HEK293 (cell line): ENCODE data around the gene CHMP5.

ENCODE experiments used
- ATF2 ChIP-seq: fragments of 450-650 bp; formaldehyde crosslinking; IDR thresholded peaks from 2 replicates; pipeline ENCODE4 v1.5.1; 2016; ENCODE audit warnings: missing biosample characterization, missing genetic modification characterization, low read depth
- EGR2 ChIP-seq: fragments of 450-650 bp; formaldehyde crosslinking; IDR thresholded peaks from 2 replicates; pipeline ENCODE4 v1.5.1; 2016; ENCODE audit warnings: low read depth, missing biosample characterization, missing genetic modification characterization
- HIC1 ChIP-seq: fragments of 450-650 bp; formaldehyde crosslinking; IDR thresholded peaks from 2 replicates; pipeline ENCODE4 v1.5.1; 2016; ENCODE audit warnings: missing biosample characterization, missing genetic modification characterization
- IKZF3 ChIP-seq: fragments of 450-650 bp; IDR thresholded peaks from 2 replicates; pipeline ENCODE4 v1.5.0; 2018; ENCODE audit warnings: missing biosample characterization, mild to moderate bottlenecking, missing genetic modification characterization, moderate library complexity
- MZF1 ChIP-seq: fragments of 450-650 bp; formaldehyde crosslinking; IDR thresholded peaks from 2 replicates; pipeline ENCODE4 v1.5.1; 2017; ENCODE audit warnings: missing biosample characterization, missing genetic modification characterization, borderline replicate concordance
- REST ChIP-seq: fragments of 450-650 bp; formaldehyde crosslinking; IDR thresholded peaks from 2 replicates; pipeline ENCODE4 v1.5.1; 2016; ENCODE audit warnings: missing biosample characterization, missing genetic modification characterization
- SALL2 ChIP-seq: fragments of 450-650 bp; formaldehyde crosslinking; IDR thresholded peaks from 2 replicates; pipeline ENCODE4 v1.5.0; 2017; ENCODE audit warnings: missing biosample characterization, mild to moderate bottlenecking, missing genetic modification characterization, borderline replicate concordance
- SP3 ChIP-seq: fragments of 450-650 bp; formaldehyde crosslinking; IDR thresholded peaks from 2 replicates; pipeline ENCODE4 v1.5.1; 2016; ENCODE audit warnings: missing biosample characterization, missing genetic modification characterization
- WT1 ChIP-seq: fragments of 450-650 bp; formaldehyde crosslinking; IDR thresholded peaks from 2 replicates; pipeline ENCODE4 v1.5.1; 2016; ENCODE audit warnings: missing biosample characterization, missing genetic modification characterization
- ZFP37 ChIP-seq: fragments of 450-650 bp; formaldehyde crosslinking; IDR thresholded peaks from 2 replicates; pipeline ENCODE4 v1.5.1; 2016; ENCODE audit warnings: missing biosample characterization, missing genetic modification characterization
- ZNF121 ChIP-seq: fragments of 450-650 bp; formaldehyde crosslinking; IDR thresholded peaks from 2 replicates; pipeline ENCODE4 v1.5.1; 2016; ENCODE audit warnings: missing biosample characterization, missing genetic modification characterization
- ZNF155 ChIP-seq: fragments of 450-650 bp; formaldehyde crosslinking; IDR thresholded peaks from 2 replicates; pipeline ENCODE4 v1.5.1; 2016; ENCODE audit warnings: missing biosample characterization, missing genetic modification characterization
- ZNF302 ChIP-seq: fragments of 450-650 bp; formaldehyde crosslinking; IDR thresholded peaks from 2 replicates; pipeline ENCODE4 v1.5.1; 2016; ENCODE audit warnings: missing biosample characterization, missing genetic modification characterization, low read depth
- ZNF350 ChIP-seq: fragments of 450-650 bp; formaldehyde crosslinking; IDR thresholded peaks from 2 replicates; pipeline ENCODE4 v1.5.0; 2017; ENCODE audit warnings: missing biosample characterization, mild to moderate bottlenecking, missing genetic modification characterization
- ZNF366 ChIP-seq: fragments of 450-650 bp; formaldehyde crosslinking; conservative IDR thresholded peaks from 2 replicates; pipeline ENCODE4 v1.5.1; 2016; ENCODE audit warnings: missing biosample characterization, missing genetic modification characterization
- ZNF391 ChIP-seq: fragments of 450-650 bp; formaldehyde crosslinking; IDR thresholded peaks from 2 replicates; pipeline ENCODE4 v1.5.1; 2016; ENCODE audit warnings: low read depth, missing biosample characterization, missing genetic modification characterization, borderline replicate concordance
- ZNF423 ChIP-seq: fragments of 450-650 bp; formaldehyde crosslinking; IDR thresholded peaks from 2 replicates; pipeline ENCODE4 v1.5.1; 2016; ENCODE audit warnings: missing biosample characterization, missing genetic modification characterization
- ZNF610 ChIP-seq: fragments of 450-650 bp; formaldehyde crosslinking; IDR thresholded peaks from 2 replicates; pipeline ENCODE4 v1.5.1; 2016; ENCODE audit warnings: missing biosample characterization, missing genetic modification characterization, borderline replicate concordance
- ZNF629 ChIP-seq: fragments of 450-650 bp; formaldehyde crosslinking; IDR thresholded peaks from 2 replicates; pipeline ENCODE4 v1.5.1; 2017; ENCODE audit warnings: missing biosample characterization, missing genetic modification characterization
- ZNF776 ChIP-seq: fragments of 450-650 bp; formaldehyde crosslinking; IDR thresholded peaks from 2 replicates; pipeline ENCODE4 v1.5.0; 2017; ENCODE audit warnings: missing biosample characterization, missing genetic modification characterization, borderline replicate concordance
- ZNF785 ChIP-seq: fragments of 450-650 bp; formaldehyde crosslinking; IDR thresholded peaks from 2 replicates; pipeline ENCODE4 v1.5.1; 2016; ENCODE audit warnings: missing biosample characterization, missing genetic modification characterization
- ZSCAN30 ChIP-seq: fragments of 450-650 bp; IDR thresholded peaks from 2 replicates; pipeline ENCODE4 v1.5.1; 2018; ENCODE audit warnings: missing biosample characterization, mild to moderate bottlenecking, missing genetic modification characterization, moderate library complexity
- TF ChIP-seq, protein P1 (sequence below): fragments of 450-650 bp; formaldehyde crosslinking; conservative IDR thresholded peaks from 2 replicates; pipeline ENCODE4 v1.5.1; 2016; ENCODE audit warnings: low read depth, missing biosample characterization, missing genetic modification characterization
- TF ChIP-seq, protein P2 (sequence below): fragments of 450-650 bp; formaldehyde crosslinking; IDR thresholded peaks from 2 replicates; pipeline ENCODE4 v1.5.1; 2016; ENCODE audit warnings: missing biosample characterization, missing genetic modification characterization

Gene CHMP5

DNA sequence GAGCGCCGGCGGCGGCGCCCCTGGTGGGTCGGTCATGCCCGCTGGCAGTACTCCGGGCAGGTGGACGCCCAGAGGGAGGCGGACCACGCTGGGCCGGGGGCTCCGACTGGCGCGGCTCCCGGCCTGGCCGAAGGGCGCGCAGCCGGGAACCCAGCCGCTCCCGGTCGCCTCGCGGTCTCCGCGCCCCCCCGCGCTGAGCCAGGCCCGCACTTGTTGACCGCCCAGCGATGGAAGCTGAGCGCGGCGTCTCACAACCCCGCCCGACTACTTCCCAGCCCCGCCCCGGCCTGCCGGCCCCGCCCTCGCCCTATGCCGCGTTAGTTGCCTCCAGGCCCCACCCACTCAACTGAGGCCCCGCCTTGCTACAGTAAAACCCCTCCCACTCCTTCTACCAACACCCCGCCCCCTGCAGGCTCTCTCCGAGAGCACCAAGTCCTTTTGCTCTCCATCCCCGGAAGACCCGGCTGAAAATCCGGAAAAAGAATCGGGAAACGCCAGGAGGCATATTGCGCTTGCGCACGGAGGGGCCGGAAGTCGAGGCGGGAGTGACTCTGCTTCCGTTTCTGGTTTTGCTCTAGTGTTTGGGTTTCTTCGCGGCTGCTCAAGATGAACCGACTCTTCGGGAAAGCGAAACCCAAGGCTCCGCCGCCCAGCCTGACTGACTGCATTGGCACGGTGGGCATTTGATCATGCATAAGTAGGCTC, at the start of gene CHMP5, which contains the start of gene BAG1 (continued):
- TF ChIP-seq ZNF785 (tag by site-specific recombination) (no peak), ZSCAN30 (tag by site-specific recombination) (0 out of 2 replicates have a peak, but pooled peaks have one; percentile 33), EGR2 (tag by site-specific recombination) (0 out of 2 replicates have a peak, but pooled peaks have one; percentile 36), ZFP37 (no peak), ZNF629 (tag by site-specific recombination) (no peak), WT1 (tag by site-specific recombination) (no peak), ZNF423 (tag by site-specific recombination) (no peak), ZNF776 (tag by site-specific recombination) (no peak), ZNF610 (tag by site-specific recombination) (no peak), ATF2 (tag by site-specific recombination) (no peak), REST (tag by site-specific recombination) (no peak), ZNF391 (tag by site-specific recombination) (no peak), HIC1 (tag by site-specific recombination) (no peak), MZF1 (tag by site-specific recombination) (no peak), SALL2 (no peak), ZNF155 (tag by site-specific recombination) (no peak), ZNF350 (tag by site-specific recombination) (no peak), IKZF3 (tag by site-specific recombination) (peak; percentile 99), ZNF302 (no peak), SP3 (tag by site-specific recombination) (peak; percentile 82), ZNF121 (no peak), ZNF366 (tag by site-specific recombination) (no peak; the same call in 1 of the 2 replicates)
- TF ChIP-seq, protein P1, sequence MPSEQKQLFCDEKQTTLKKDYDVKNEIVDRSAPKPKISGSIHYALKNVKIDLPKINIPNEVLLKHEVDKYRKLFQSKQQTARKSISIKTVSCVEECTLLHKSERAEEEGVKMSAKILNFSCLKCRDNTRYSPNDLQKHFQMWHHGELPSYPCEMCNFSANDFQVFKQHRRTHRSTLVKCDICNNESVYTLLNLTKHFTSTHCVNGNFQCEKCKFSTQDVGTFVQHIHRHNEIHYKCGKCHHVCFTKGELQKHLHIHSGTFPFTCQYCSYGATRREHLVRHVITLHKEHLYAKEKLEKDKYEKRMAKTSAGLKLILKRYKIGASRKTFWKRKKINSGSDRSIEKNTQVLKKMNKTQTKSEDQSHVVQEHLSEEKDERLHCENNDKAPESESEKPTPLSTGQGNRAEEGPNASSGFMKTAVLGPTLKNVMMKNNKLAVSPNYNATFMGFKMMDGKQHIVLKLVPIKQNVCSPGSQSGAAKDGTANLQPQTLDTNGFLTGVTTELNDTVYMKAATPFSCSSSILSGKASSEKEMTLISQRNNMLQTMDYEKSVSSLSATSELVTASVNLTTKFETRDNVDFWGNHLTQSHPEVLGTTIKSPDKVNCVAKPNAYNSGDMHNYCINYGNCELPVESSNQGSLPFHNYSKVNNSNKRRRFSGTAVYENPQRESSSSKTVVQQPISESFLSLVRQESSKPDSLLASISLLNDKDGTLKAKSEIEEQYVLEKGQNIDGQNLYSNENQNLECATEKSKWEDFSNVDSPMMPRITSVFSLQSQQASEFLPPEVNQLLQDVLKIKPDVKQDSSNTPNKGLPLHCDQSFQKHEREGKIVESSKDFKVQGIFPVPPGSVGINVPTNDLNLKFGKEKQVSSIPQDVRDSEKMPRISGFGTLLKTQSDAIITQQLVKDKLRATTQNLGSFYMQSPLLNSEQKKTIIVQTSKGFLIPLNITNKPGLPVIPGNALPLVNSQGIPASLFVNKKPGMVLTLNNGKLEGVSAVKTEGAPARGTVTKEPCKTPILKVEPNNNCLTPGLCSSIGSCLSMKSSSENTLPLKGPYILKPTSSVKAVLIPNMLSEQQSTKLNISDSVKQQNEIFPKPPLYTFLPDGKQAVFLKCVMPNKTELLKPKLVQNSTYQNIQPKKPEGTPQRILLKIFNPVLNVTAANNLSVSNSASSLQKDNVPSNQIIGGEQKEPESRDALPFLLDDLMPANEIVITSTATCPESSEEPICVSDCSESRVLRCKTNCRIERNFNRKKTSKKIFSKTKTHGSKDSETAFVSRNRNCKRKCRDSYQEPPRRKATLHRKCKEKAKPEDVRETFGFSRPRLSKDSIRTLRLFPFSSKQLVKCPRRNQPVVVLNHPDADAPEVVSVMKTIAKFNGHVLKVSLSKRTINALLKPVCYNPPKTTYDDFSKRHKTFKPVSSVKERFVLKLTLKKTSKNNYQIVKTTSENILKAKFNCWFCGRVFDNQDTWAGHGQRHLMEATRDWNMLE (tag by site-specific recombination): peak; percentile 66; the same call in 1 of the 2 replicates
- TF ChIP-seq, protein P2, sequence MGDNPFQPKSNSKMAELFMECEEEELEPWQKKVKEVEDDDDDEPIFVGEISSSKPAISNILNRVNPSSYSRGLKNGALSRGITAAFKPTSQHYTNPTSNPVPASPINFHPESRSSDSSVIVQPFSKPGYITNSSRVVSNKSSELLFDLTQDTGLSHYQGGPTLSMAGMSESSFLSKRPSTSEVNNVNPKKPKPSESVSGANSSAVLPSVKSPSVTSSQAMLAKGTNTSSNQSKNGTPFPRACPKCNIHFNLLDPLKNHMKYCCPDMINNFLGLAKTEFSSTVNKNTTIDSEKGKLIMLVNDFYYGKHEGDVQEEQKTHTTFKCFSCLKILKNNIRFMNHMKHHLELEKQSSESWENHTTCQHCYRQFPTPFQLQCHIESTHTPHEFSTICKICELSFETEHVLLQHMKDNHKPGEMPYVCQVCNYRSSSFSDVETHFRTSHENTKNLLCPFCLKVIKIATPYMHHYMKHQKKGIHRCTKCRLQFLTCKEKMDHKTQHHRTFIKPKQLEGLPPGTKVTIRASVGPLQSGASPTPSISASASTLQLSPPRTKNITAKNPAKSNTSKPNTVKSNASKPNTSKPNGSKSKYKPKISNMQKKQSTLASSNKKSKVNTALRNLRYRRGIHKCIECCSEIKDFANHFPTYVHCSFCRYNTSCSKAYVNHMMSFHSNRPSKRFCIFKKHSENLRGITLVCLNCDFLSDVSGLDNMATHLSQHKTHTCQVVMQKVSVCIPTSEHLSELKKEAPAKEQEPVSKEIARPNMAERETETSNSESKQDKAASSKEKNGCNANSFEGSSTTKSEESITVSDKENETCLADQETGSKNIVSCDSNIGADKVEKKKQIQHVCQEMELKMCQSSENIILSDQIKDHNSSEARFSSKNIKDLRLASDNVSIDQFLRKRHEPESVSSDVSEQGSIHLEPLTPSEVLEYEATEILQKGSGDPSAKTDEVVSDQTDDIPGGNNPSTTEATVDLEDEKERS (tag by site-specific recombination): no peak
